Measurements from ENCODE around the gene RILP.

- TF ChIP-seq CTBP1 (IDR thresholded peaks at IDR 0.05; ENCODE audit: borderline replicate concordance) (no peak), FOXA1 (IDR thresholded peaks at IDR 0.05) (no peak), ELF4 (IDR thresholded peaks at IDR 0.05) (no peak), NFRKB (IDR thresholded peaks at IDR 0.05) (no peak), ZNF384 (IDR thresholded peaks at IDR 0.05) (no peak), SUZ12 (IDR thresholded peaks at IDR 0.05) (no peak), FOXK2 (IDR thresholded peaks at IDR 0.05) (no peak), LEF1 (IDR thresholded peaks at IDR 0.05; ENCODE audit: borderline replicate concordance) (no peak), SP1 (IDR thresholded peaks at IDR 0.05) (no peak), L3MBTL2 (conservative IDR thresholded peaks at IDR 0.05) (no peak), FOXM1 (IDR thresholded peaks at IDR 0.05; ENCODE audit: borderline replicate concordance) (no peak)
Measured at GRCh38 chr17:1626333-1626732, 23.3 kb downstream of the RILP start.

All from HEK293T (cell line).